NCI-H526 treated with DMSO at 0.1 percent for 48 hours (cell line): ENCODE results near the gene LEKR1.
A peak's percentile ranks its signal among the peaks of the same experiment; 100 is the strongest.
"Not testable (repeated sequence)": the region's sequence is repeated elsewhere in the genome, so short reads cannot be mapped to it uniquely, and the experiment has no call there.

Experiments used
- DNase-seq: peaks from one replicate; lab custom pipeline; 2025; lab: John Stamatoyannopoulos, UW

LEKR1 gene

DNA sequence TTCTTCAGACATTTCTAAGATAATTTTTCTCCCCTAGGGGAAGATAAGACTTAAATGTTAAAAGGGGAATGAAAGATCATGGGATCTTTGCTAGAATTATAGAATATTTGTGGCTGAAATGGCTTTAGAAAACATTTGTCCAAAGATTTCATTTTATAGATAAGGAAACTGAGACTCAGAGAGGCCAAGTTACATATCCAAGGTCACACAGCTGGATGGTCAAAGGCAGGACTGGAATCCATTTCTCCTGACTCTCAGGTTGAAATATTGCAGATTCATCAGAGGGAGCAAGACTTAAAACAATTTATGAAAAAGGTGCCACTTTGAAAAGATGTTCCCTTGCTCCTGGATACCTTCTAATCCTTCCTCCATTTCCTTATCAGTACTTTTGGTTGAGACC lies 19.5 kb upstream of the LEKR1 start:
- DNase-seq, result no peak

DNA sequence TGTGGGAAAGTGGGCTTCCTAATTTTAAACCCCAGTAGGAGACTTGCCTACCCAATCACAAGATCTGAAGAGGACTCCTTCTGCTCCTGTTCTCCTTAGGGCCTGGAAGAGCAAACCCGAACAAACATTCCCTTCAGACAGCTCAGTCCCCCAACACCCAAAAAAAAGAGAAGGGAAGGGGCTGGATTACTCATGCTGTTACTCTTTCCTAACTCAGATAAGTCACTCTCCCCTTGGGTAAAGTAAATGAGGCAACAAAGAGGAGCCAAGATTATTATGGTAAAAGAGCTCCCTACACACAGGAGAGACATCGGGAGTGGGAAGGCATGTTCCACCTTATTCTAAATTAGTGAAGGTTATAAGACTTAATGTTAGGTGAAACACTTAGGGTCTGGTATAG lies 18.1 kb upstream of the LEKR1 start:
- no peak for DNase-seq

DNA sequence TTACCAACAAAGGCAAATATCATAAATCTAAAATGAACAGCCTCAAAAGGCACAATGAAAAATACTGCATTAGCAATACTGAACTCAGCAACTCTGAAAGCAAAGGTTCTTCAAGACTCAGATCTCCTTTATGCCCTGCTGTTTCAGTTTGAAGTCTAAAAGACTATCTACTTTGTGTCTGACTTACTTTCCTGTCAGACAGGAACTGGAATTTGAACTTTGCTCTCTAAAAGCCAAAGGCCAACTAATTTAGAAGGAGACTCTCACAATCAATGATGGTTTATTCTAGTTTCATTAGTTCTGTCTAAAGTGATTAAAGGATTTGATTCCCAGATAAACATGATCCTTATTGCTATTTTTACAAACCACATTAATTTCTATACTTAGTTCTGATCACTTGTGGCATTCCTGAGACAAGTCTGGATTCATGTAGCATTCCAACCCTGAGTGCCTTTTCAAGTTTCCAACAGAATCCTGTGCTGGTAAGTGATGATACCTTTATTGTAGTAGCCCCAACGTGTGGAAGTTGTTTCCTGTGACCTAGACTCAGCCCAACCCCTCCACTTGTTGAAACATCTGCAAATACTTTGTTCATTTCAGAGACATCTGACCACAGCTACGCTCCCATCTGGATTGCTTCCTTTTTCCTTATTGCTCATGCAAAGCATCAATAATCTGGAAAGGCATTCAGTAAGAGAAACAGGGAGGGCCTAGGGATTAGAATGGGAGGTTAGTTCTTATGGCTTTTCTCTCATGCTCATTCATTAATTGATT lies 14.9 kb upstream of the LEKR1 start:
- no peak for DNase-seq

DNA sequence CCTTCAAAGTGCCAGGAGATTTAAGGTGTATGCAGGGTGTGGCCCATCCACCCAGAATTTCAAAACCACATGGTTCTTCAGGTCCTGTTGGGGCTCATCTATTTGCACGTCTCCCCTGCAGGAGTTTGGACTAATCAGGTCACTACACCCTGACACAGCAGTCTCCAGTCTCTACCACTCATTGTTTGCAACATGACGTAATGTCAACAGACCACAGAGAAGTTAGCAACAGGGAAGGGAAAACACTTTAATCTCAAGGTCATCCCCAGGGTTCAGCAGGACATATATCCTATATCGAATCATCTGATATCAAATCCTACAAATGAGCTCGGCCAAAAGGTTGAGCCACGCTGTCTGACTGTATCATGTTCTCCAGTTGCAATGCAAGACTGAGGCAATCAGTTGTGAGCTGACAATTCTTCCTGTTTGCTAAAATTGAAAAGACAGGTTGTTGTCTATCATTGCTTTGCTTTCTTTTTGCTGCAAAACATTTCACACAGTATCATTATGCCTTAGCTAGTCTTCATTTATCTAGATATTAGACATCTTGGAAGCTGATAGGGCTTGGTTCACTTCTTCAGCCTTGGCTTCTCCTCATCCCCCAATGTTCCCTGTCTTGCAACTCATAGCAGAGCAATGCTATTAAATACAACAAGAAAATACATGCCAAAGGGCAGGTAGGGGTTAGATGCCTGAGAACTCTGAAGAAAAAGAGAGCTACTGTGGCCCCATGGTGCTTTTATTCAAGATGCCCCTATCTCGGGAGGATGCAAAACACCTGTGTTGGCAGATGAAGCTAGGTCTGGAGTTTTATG lies 13.4 kb upstream of the LEKR1 start:
- DNase-seq, result no peak

DNA sequence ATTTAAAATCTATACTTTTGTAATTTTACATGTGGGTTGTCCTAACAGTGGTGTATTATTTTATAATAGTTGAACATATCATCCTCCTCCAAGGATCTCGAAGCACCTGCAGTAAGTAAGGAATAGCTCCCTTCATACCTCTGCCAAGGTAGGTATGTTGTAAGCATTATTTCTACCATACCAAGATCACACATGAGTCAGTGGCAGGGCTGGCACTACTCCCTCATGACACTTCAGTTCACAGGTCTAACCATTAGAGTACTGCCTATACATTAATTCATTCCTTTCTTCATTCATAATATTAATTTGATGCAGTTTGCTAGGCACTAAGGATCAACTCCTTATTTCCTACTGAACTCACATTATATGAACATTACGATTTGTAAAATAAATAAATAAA lies 11.9 kb upstream of the LEKR1 start:
- DNase-seq, result no peak

DNA sequence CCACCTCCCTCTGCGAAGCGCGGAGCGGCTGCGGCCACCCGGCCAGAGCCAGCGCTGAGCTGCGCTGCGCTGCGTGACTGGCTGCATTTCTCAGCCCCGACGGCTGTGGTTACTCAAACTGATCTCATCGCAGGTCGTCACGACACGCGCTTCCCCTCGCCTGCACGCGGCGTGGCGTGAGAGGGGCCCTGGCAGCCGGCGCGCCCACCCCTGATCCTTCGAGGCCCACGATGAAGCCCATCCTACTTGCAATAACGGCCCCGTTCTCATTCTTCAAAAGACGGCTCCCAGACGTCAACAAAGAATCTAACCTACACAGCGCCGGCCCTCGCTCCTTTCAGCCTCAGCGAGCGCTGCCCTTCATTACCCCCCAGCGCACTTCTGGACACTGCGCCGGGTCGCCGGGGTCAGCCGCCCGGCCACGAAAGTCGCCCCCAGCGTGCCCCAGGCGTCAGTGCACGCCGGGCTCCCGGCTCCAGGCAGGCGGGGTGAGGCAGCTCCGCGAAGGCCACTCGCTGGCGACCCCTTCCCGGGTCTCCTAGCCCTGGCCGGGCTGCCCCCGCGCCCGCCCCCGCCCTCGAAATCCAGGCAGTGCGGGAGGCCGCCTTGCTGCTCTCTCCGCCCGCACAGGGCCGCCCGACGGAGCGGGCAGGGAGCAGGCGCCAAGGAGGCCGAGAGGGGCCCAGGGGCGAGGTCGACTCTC lies 9.9 kb upstream of the LEKR1 start:
- DNase-seq, result no peak

DNA sequence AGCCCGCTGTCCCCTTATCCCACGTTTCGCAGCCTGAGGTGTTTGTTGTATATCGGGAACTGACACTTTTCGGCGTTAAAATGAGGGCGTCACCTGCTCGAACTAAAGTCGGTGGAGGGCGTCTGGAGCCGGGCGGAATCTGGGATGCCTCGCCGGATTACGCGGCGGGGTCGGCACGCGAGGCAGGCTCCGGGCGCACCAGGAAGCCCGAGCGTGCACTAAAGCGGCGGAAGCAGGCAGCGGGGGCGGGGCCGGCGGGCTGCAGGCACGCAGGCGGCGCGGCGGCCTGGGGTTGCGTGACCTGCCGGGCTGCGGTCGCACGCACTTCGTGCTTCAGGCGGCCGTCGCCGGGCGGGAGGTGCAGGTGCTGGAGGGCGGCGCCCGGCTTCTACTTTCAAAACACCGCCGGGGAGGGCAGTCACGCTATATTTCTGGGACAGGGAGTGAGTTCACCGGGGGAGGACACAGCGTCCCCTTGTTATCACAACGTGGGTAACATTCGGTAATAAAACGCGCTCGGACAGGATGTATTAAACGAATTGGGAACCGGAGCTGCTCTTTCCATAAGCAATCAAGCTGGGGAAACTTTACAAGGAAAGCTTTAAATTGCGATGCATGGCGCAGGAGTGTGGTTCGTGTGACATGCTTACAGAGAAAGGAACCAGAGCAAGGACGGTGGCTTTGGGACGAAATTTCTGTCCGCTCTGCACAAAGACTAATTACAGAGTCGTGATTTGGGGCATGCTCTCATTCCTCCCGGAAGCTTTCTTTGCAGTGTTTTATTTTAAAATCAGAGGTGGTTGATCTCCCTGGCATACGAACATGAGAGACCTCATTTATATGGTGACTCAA lies 9.1 kb upstream of the LEKR1 start:
- peak; percentile 52 for DNase-seq

DNA sequence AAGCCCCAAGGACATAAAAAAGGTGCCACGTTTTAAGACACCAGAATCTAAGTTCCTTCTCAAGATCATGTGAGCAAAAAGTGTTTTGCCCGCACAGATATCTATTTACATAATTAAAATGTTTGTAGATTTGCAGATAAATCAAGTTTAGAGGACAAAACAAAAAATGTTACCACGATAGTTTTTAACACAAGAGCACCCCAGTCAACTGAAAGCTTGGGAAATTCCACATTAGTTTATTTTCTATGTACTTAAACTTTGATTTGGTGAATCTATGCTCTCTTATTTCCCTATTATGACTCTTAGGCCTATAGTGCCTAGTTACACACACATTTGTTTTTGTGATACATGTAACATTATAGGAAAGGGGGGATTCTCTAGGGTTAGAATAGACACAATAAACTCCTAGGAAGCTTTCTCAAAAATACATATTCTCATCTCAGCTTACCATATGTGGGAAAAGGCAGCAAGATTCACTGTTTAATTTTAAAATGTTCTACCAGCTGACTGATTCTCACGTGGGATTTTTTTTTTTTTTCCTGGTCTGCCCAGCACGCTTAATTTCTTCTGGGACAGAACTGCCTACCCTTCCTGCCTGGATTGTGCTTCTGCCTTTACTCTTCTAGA lies 8.4 kb upstream of the LEKR1 start:
- DNase-seq, result no peak

DNA sequence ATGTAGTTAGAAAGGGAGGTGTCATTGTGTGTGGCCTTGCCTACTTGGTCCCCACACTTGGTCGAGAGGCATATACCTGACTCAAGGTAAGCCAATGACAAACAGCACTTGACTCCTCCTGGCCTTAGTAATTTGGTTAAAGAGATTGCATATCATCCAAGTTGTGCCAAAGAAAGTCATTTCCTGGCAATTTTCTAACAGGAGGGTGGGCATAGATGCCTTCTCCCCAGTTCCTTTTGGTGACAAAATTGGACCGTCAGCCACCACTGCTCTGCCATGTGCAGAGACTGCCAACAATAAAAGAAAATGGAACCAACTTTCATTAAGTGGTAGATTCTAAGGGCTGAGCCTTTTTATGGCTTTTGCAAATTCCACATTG lies 7.9 kb upstream of the LEKR1 start:
- no peak for DNase-seq

DNA sequence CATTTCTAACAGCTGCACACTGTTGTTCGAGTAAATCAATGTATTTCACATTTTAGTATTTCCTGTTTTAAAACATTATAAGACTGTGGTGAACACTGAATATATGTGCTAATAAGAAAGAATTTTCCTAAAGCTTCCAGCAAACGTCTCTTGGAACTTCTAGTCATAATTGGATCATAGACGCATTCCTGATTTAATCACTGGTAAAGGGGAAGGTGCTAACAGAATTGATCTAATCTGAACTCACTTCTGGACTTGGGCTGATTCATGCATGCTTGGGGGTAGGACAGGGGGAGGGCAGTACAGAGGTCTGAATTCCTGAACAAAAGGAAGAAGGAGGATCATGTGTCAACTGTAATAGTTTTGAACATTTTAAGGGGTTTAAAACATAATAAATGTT lies 7.3 kb upstream of the LEKR1 start:
- no peak for DNase-seq

DNA sequence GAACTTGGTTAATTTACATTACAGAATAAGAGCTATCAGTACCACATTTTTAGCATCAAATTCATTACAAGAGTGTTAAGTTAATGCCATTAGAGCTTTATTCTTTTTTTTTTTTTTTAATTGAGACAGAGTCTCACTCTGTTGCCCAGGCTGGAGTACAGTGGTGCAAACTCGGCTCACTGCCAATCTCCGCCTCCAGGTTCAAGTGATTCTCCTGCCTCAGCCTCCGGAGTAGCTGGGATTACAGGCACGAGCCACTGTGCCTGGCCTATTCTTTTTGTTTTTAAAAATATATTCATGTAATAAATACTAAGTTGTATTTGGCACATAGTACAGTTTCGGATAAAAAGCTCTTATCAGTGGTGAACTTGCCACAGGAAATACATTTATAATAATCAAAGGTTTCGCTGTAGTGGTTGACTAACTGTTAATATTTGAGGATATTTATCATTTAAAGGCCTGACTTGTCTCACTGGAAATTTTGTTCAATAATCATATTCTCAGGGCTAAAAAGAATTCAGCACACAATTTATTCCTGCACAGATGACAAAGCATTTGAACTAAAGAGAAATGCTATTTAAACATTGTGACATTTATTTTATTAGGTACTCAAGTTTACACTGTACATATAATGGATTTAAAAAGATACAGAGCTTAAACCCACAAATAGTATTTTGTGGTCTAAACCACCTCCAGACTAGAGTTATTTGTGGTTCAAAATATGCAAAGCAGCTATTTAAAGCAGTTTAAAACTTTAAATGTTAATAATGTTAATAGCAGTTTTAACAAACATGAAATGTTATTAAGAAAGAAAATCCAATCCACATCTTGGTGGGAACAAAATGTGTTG lies 6.1 kb upstream of the LEKR1 start:
- no peak for DNase-seq

DNA sequence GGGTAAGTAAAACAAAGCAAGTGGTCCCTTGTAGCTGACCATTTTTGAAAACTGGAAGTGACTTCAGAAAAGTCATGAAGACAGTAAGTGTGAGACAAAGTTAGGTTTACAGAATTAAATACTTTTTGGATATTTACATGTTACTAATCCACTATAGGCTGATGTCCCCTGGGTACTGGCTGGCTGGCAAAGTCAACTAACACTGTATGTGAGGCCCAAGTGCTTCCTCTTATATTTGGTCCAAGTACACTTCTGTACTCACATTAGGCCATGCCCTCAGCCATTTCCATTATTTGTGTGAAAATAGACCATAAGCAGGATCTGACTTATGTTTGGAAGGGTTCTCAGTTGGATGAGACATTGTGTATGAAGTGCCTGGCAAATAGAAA lies 5.5 kb upstream of the LEKR1 start:
- no peak for DNase-seq

DNA sequence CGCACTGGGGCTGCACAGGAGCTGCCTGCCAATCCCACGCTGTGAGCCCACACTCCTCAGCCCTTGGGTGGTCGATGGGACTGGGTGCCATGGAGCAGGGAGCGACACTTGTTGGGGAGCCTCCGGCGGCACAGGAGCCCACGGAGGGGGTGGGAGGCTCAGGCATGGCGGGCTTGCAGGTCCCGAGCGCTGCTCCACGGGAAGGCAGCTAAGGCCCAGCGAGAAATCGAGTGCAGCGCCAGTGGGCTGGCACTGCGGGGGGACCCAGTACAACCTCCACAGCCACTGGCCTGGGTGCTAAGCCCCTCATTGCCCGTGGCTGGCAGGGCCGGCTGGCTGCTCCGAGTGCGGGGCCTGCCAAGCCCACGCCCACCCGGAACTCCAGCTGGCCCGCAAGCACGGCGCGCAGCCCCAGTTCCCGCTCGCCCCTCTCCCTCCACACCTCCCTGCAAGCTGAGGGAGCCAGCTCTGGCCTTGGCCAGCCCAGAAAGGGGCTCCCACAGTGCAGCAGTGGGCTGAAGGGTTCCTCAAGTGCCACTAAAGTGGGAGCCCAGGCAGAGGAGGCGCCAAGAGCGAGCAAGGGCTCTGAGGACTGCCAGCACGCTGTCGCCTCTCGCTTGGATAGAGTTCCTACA lies 3.4 kb upstream of the LEKR1 start:
- DNase-seq, result not testable (repeated sequence)

DNA sequence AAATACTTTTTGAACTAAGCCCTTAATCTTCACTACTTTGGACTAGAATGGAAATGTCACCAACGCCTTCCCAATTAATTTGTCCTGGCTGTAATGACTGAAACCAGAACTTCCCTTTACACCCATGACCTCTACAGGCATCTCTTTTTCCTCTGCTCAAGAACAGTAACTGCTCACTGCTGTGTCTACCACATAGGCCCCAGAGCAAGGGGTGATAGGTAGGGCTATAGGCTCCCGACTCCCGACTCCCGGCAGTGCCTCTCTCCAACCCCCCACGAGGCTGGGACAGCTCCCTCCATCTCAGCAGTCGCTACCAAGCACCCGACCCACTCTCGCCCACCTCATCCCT lies 384 bp upstream of the LEKR1 start:
- no peak for DNase-seq

DNA sequence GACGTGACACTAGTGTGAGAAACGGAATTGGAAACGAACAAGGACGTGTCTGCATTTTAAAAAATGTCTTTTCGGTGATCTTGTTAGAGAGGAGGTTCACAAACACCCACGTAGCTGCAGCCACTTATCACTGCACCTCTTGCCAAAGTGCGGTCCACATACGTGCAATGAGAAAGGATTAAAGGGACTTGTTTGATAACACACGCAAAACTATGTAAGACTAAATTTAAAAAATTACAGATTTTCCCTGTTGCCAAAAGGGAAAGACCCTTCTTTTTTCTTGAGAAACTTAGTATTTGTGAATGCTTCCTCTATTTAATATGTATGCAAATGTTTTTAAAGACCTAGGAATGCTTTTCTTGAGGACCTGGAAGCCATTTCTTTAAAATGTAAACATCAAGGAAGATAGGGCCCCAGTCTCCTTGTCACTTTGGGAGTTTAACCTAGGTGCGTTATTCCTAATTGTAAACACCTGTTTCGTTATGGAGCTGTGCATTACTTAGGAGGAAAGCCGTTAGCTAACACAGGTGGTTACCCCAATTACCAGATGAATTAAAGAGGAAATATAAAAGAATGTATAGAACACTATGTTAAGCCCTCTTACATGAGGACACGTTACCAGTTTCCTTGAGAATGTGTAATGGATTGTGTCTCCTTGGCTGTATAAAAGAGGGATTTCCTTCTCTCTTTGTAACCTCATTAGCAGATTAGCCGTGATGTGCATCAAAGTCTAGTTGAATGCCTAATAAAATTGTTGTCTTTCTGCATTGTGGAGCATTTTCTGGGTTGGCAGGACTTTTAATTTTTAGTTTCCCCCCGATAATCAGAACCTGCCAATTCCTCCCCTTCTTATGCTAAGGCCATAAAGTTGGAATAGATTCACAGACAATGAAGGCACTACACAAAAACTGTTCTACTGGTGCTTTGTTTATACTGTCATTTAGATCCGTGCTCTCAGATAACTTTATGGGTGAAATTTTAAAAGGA lies 1.0 kb downstream of the LEKR1 start:
- peak; percentile 38 for DNase-seq

DNA sequence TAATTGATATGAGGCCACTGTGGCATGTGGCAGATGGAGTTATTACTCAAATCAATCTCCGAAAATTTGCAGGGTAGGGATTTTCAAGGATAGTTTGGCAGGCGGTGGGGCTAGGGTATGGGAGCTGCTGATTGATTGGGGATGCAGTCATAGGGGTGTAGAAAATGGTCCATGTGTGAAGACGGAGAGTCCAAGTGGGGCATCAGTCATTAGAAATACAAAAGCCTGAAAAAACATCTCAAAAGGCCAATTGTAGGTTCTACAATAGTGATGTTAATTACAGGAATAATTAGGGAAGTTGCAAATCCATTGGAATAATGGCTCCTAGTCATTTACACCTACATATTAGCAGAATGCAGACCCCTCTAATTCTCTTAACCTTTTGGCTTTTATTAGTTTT lies 4.9 kb downstream of the LEKR1 start:
- no peak for DNase-seq

DNA sequence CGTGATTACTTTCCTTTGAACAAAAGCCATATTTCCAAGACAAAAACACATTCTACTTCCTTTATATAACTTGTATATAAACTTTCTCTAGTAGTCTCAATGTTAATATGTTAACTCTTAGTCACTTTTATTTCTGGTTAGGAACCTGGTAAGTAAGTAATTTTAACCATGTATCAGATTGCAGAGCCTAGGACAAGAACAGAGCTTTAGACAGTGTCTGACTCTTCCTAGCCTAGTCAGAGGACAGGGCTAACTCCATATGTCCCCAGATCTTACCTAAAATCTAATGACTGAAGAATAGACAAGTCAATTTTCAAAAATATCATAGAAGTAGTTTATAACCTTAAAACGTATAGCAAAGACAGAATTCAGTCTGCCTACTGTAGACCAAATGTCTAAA lies 8.3 kb downstream of the LEKR1 start:
- DNase-seq, result no peak

DNA sequence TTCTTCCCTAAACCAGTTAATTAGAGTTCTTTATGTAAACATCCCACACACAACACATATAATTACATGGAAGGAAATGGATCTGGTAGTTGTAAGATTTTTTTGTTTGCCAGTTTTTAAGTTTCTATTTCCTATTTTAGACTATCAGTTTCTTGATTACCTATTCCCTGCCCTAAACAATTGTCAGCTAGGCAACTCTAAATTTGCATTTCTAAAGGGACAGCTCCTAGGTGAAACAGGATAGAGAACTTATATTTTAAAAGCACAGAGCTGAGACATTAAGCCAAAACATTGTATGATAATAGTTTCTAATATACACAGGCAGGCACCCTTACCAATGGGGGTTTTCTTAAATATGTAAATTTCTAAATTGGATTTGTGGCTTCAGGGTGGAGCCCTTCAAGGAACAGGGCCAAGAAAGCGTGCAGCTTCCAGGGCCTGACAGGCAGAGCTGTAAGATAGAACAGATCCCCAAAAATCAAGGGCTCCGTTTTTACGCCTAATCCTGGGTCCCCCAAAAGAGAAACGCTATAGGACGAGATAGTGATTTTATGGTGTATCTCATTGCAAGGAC lies 8.9 kb downstream of the LEKR1 start:
- no peak for DNase-seq

DNA sequence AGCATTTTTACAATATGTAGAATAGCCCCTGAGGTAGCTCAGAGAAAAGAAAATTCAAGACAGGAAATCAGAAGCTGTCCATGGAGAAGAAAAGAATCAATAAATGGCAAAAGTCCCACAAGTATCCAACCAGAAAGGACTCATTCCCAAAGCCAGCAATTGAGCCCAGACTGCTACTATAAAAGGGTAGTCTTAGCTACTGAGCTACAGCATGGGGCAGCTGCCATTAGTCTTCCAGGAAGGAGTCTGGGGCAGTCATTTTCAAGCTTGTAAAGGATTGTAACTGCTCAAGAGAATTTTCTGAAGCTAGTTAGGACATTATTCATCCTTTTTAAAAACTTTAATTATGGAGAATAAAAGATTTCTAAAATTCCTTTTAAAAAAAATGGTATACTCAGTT lies 10.5 kb downstream of the LEKR1 start:
- DNase-seq, result no peak
